HG03196 (cell line): ENCODE data around the gene TMEM185A.
"Not testable (repeated sequence)": the region's sequence is repeated elsewhere in the genome, so short reads cannot be mapped to it uniquely, and the experiment has no call there.

Experiments
- ATAC-seq: cut with Tn5 transposase; IDR thresholded peaks from one replicate; pipeline ENCODE4 v1.9.1; 2021; ENCODE audit not compliant: unreplicated experiment

TMEM185A gene

GRCh38 chrX:149628280-149628679, 3.3 kb downstream of the TMEM185A start:
- no peak for ATAC-seq

DNA sequence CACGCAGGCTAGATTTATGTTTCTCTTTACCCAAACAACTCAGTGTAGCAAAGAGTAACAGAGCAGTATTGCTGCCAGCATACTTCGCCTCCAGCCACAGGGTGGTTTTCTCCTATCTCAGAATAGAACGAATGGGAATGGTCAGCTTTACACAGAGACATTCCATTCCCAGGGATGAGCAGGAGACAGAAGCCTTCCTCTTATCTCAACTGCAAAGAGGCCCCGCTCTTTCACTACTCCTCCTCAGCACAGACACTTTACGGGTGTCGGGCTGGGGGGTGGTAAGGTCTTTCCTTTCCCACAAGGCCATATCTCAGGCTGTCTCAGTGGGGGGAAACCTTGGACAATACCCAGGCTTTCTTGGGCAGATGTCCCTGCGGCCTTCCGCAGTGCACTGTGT, 4.8 kb downstream of the TMEM185A start:
- not testable (repeated sequence) for ATAC-seq

DNA sequence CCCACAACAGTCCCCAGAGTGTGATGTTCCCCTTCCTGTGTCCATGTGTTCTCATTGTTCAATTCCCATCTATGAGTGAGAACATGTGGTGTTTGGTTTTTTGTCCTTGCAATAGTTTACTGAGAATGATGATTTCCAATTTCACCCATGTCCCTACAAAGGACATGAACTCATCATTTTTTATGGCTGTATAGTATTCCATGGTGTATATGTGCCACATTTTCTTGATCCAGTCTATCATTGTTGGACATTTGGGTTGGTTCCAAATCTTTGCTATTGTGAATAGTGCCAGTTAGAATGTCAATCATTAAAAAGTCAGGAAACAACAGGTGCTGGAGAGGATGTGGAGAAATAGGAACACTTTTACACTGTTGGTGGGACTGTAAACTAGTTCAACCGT, 11.9 kb downstream of the TMEM185A start:
- ATAC-seq: not testable (repeated sequence)

DNA sequence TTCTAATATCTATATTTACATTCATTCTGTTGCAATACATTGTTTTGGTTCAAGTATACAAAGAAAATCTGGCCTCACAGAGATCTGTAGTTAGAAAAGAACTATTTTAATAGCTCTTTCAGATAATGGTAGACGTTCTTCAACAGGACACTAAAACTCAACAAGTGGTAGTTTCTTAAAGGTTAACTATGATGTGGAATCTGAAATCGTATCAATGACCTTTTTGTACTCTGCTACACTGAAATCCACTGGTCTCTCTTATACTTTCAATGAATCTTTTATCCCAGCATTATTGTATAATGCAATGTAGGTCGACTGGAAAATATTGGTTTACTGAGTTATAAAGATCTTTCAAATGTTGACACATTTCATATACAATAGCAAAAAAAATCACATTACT, 12.7 kb downstream of the TMEM185A start:
- ATAC-seq: no peak

- no peak for ATAC-seq
Observed at GRCh38 chrX:149611623-149612175, 19.9 kb downstream of the TMEM185A start.

DNA sequence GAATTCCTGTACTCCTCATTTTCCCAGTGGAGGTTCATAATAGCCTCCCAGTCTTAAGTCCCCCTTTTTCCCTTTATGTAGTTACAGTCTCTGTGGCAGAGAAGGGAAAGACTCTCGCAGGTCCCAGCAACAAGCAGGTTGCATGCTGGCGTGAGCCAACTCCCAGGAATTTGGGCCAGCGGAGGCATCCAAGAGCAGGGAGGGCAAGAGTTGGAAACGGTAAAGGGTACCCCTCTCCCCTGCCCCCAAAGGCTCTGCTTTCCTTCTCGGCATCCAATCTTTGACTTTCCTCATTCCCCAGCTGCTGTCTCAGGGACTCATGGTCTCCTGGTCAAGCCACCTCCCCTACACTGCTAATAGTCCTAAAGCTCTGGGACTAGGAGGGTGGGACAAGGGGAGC, 21.1 kb downstream of the TMEM185A start:
- ATAC-seq: no peak

DNA sequence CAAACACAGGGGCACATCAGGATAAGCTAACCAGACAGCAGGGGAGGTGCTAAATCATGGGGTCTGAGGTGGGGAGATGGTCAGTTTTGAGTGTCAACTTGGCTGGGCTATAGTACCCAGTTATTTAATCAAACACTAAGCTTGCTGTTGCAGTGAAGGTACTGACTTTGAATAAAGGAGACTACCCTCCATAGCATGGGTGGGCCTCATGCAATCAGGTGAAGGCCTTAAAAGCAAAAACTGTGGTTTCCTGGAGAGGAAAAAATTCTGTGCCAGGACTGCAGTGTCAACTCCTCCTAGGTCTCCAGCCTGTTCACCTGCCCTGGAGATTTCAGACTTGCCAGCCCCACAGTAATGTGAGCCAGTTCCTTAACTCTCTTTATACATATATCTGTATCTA, 23.9 kb downstream of the TMEM185A start:
- no peak for ATAC-seq

DNA sequence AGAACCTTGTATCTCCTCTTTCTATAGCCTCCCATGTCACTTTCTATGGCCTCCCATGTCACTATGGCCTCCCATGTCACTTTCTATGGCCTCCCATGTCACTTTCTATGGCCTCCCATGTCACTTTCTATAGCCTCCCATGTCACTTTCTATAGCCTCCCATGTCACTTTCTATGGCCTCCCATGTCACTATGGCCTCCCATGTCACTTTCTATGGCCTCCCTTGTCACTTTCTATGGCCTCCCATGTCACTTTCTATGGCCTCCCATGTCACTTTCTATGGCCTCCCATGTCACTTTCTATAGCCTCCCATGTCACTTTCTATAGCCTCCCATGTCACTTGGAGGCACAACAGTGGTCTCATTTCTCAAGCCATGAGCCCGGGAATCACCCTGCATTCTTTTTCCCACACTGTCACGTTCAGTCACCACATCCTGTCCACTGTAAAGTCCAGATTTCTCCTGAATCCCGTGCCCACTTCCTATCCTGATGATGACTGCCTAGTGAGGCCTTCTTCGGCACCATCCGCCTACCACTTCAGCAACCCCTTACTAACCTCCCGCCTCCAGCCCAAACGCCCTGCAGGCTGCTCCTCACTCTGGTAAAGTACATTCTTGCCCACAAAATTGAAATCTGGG, 26.2 kb downstream of the TMEM185A start:
- ATAC-seq: not testable (repeated sequence)

- not testable (repeated sequence) for ATAC-seq
Observed at GRCh38 chrX:149598603-149599002, 33.0 kb downstream of the TMEM185A start.

DNA sequence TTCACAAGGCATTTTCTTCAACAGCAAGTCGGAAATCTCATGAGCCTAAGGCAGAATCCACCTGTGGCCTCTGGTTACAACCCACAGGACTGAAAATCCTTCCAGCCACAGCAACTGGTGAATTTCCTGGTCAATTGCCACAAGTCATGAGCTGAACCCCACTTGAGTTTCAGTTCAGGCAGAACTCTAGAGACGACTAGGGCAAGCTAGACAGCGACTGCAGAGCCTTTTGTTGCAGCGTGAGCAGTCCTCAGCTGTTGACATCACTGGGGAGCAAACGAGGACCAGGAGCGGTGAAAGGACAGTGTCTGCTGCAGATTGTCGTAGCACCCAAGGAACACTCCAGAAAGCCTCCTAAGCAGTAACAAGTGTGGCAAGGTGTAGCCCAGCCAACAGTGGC, 35.6 kb downstream of the TMEM185A start:
- ATAC-seq: not testable (repeated sequence)

DNA sequence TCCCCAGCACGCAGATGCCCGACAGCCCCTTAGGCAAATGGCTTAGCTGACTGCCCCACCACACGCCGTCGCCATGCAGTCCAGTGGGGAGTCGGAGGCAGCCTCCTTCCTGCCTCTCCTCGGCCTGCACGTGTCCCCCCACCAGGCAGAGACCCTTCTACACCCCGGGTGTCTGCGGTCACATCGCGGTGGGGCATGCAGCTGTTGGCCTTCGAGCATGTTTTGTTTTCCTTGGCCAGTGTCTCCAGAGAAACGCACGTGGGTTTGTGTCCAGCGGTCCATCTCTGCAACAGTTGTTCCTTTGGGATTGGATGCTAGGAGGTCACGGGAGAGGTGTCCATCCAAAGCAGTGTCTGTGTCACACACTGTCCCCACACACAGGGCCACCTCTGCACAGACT, 36.4 kb downstream of the TMEM185A start, which contains the start of gene HSFX2:
Gene HSFX2, minus strand, starts transcription at position 101 of the 400 bp plus-strand sequence. CDS start 614 bp downstream, outside the sequence.
- not testable (repeated sequence) for ATAC-seq

GRCh38 chrX:149590993-149591392, 40.6 kb downstream of the TMEM185A start:
- not testable (repeated sequence) for ATAC-seq

GRCh38 chrX:149587359-149587758, 44.2 kb downstream of the TMEM185A start, which contains the start of gene MAGEA9B:
Gene MAGEA9B (minus strand): TSS chrX:149587459. CDS start chrX:149583179, 4,280 bp downstream.
- not testable (repeated sequence) for ATAC-seq

DNA sequence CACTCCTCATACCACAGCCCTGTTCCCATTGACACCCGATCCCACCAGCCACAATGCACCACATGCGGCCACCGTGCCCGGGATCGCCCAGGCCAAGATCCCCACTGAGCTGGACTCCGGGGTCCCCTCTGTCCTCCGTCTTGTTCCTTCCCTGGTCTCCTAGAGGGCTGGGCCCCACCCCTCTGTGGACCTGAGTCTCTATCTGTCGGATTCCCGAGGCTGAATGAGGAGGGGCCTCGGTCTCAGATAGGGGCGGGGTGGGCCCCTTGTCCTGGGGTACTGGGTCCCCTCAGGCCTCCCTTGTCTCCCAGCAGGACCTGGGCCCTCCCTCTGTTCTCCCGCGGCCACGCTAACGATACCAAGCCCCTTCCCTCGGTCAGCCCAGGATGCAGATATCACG, 46.0 kb downstream of the TMEM185A start:
- ATAC-seq: not testable (repeated sequence)

- peak; percentile 100 for ATAC-seq
Observed at GRCh38 chrX:149573456-149573855, 58.1 kb downstream of the TMEM185A start.

DNA sequence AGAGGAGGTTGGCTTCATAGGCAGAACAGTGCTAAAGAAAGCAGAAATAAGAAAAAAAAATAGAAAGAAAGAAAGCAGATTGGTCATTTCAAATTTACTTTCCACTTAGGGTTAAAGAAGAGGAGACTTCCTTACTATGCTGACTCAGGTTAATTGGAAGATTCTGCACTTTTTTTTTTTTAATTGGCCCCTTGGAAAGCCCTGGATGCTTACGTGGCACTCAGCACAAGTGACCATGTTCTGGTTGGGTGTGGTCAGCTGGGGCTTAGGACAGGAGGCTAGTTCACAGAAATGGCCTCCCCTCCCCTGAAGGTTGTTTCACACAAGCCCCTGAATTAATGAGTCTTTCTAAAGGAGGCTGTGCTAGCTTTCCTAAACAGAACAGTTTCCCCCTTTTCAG, 58.8 kb downstream of the TMEM185A start:
- no peak for ATAC-seq

DNA sequence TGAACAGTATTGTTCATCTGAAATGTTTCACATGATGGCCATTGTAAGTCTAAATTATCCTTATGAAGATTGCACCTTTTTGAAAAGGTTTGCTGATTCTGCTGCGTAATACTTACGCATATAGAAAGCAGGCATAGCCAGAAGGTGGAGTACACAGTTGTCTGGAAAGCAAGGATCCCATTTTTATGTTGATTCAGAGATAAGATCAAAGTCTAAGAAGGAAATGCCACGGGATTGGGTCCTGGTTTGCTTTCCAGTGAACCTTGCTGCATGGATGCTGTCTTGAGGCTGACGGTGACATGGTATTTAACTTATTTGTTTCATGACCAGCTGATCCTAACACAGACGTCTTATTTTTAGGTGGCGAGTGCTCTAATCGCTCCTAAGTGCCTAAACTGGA, 59.8 kb downstream of the TMEM185A start:
- ATAC-seq: no peak

DNA sequence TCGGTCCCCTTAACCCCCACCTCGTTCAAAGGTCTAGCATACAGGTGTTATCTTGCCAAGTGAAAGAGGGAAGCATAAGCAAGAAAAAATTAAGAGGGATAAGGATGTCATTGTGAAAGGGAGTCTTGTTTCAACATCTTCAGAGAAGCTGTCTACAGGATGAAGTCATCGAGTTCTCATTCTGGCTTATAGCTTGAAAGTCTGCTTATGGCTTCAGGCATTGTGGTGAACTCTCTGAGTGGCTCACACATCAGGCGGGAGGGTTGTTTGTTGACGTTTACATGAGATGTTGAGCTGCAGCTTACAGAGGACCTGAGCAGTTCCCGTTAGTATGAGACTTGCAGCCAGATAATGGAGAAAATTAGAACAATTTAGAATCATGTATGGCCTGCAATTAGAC, 60.9 kb downstream of the TMEM185A start:
- ATAC-seq: no peak

- no peak for ATAC-seq
Observed at GRCh38 chrX:149569770-149570169, 61.8 kb downstream of the TMEM185A start.

- ATAC-seq: no peak
Observed at GRCh38 chrX:149568701-149569296, 62.8 kb downstream of the TMEM185A start.

GRCh38 chrX:149567621-149568417, 63.8 kb downstream of the TMEM185A start:
- no peak for ATAC-seq
